ENCODE data around the gene MYDGF. TPM values are rescaled to one million over a fixed set of nuclear protein-coding genes. Genes with fewer than 3 reads are reported as not detected.

The MYDGF gene
- total RNA-seq, 1 experiment from 2014 or later = 128 TPM

- POLR2A ChIA-PET (ENCODE audit: low non-redundant PET) = no interaction called here
- Histone ChIP-seq H3K36me3 (ENCODE audit: insufficient read depth, low read length, poor library complexity, severe bottlenecking) (peaks cover 42% of the 10 kb centered on the region), H3K4me1 (ENCODE audit: insufficient read depth, low read length, poor library complexity, severe bottlenecking) (no peaks in the 10 kb centered on the region), H3K27ac (ENCODE audit: low read depth, low read length, poor library complexity, severe bottlenecking) (no peak overlapping the region), H3K4me3 (ENCODE audit: low read depth, low read length, poor library complexity, severe bottlenecking) (no peak overlapping the region), H3K9me3 (ENCODE audit: low read depth, low read length, poor library complexity, severe bottlenecking) (no peaks in the 10 kb centered on the region), H3K27me3 (replicated peaks; ENCODE audit: insufficient read depth, low read depth, low read length, poor library complexity) (no peaks in the 10 kb centered on the region)
- CTCF ChIA-PET = no interaction called here
- DNase-seq (ENCODE audit: low spot score) = no peak
- intact Hi-C loops (cut with micrococcal nuclease; ENCODE audit: unreplicated experiment) = no loop called here
- TF ChIP-seq, protein P1, sequence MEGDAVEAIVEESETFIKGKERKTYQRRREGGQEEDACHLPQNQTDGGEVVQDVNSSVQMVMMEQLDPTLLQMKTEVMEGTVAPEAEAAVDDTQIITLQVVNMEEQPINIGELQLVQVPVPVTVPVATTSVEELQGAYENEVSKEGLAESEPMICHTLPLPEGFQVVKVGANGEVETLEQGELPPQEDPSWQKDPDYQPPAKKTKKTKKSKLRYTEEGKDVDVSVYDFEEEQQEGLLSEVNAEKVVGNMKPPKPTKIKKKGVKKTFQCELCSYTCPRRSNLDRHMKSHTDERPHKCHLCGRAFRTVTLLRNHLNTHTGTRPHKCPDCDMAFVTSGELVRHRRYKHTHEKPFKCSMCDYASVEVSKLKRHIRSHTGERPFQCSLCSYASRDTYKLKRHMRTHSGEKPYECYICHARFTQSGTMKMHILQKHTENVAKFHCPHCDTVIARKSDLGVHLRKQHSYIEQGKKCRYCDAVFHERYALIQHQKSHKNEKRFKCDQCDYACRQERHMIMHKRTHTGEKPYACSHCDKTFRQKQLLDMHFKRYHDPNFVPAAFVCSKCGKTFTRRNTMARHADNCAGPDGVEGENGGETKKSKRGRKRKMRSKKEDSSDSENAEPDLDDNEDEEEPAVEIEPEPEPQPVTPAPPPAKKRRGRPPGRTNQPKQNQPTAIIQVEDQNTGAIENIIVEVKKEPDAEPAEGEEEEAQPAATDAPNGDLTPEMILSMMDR (conservative IDR thresholded peaks at IDR 0.05; ENCODE audit: low read depth, low read length) = no peak
- TF ChIP-seq EZH2 (IDR thresholded peaks at IDR 0.05; ENCODE audit: borderline replicate concordance, low read depth, low read length, poor library complexity, severe bottlenecking) = no peak
- no TSS peak for BruUV-seq (replicated peaks)
These were observed 34.2 kb upstream of the MYDGF start for GRCh38 chr19:4704317-4704673.

GRCh38 chr19:4703671-4704316 is 33.7 kb upstream of the MYDGF start:
- H3K27ac ChIP-seq (ENCODE audit: low read depth, low read length, poor library complexity, severe bottlenecking) = no peak overlapping the region

DNA sequence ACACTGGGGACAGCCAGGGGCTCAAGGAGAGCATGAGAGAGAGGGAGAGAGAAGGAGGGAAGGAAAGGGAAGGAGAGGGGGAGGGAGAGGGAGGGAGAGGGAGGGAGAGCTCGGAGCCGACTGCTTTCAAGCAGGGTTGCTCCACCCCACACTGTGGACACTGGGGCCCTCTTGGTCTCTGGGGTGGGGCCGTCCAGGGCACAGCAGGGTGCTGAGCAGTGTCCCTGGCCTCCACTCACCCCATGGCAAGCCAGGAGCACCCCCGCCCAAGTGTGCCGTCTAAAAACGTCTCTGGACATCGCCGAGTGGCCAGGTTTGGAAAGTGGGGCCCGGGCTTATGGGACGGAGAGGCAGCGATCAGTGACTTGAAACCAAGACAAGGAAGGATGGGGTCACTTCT is 32.6 kb upstream of the MYDGF start:
- H3K36me3 ChIP-seq (ENCODE audit: insufficient read depth, low read length, poor library complexity, severe bottlenecking) = peaks cover 42% of the 10 kb centered on the region
- no peaks in the 10 kb centered on the region for H3K4me1 ChIP-seq (ENCODE audit: insufficient read depth, low read length, poor library complexity, severe bottlenecking)
- no peak overlapping the region for H3K4me3 ChIP-seq (ENCODE audit: low read depth, low read length, poor library complexity, severe bottlenecking)
- DNase-seq (ENCODE audit: low spot score) = no peak
- no TSS peak for BruUV-seq (replicated peaks)
- POLR2A ChIA-PET (ENCODE audit: low non-redundant PET) = no interaction called here
- H3K9me3 ChIP-seq (ENCODE audit: low read depth, low read length, poor library complexity, severe bottlenecking) = no peaks in the 10 kb centered on the region
- CTCF ChIA-PET = no interaction called here
- intact Hi-C loops (cut with micrococcal nuclease; ENCODE audit: unreplicated experiment) = no loop called here
- no peaks in the 10 kb centered on the region for H3K27me3 ChIP-seq (replicated peaks; ENCODE audit: insufficient read depth, low read depth, low read length, poor library complexity)
- no peak overlapping the region for H3K27ac ChIP-seq (ENCODE audit: low read depth, low read length, poor library complexity, severe bottlenecking)
- TF ChIP-seq, protein P1 (conservative IDR thresholded peaks at IDR 0.05; ENCODE audit: low read depth, low read length) = no peak
- no peak for TF ChIP-seq EZH2 (IDR thresholded peaks at IDR 0.05; ENCODE audit: borderline replicate concordance, low read depth, low read length, poor library complexity, severe bottlenecking)

More at GRCh38 chr19:4703671-4704316, 33.7 kb upstream of the MYDGF start:
- H3K9me3 ChIP-seq (ENCODE audit: low read depth, low read length, poor library complexity, severe bottlenecking) = no peaks in the 10 kb centered on the region
- no peak for DNase-seq (ENCODE audit: low spot score)
- no peaks in the 10 kb centered on the region for H3K4me1 ChIP-seq (ENCODE audit: insufficient read depth, low read length, poor library complexity, severe bottlenecking)
- ChIA-PET POLR2A (ENCODE audit: low non-redundant PET) (no interaction called here), CTCF (no interaction called here)
- no peak overlapping the region for H3K4me3 ChIP-seq (ENCODE audit: low read depth, low read length, poor library complexity, severe bottlenecking)
- BruUV-seq (replicated peaks) = no TSS peak
- H3K27me3 ChIP-seq (replicated peaks; ENCODE audit: insufficient read depth, low read depth, low read length, poor library complexity) = no peaks in the 10 kb centered on the region
- intact Hi-C loops (cut with micrococcal nuclease; ENCODE audit: unreplicated experiment) = no loop called here
- no peak for TF ChIP-seq EZH2 (IDR thresholded peaks at IDR 0.05; ENCODE audit: borderline replicate concordance, low read depth, low read length, poor library complexity, severe bottlenecking)
- TF ChIP-seq, protein P1 (conservative IDR thresholded peaks at IDR 0.05; ENCODE audit: low read depth, low read length) = no peak
- peaks cover 42% of the 10 kb centered on the region for H3K36me3 ChIP-seq (ENCODE audit: insufficient read depth, low read length, poor library complexity, severe bottlenecking)
